22Rv1 (cell line): ENCODE data around the gene BHMT.
"Not testable (repeated sequence)": the region's sequence is repeated elsewhere in the genome, so short reads cannot be mapped to it uniquely, and the experiment has no call there.

Source experiments
- H3K27ac ChIP-seq: fragments of 450-650 bp; 2 replicates; pipeline ENCODE4 v1.5.1; 2017
- CTCF ChIP-seq: fragments of 450-650 bp; IDR thresholded peaks from 2 replicates; pipeline ENCODE4 v1.5.1; 2017; ENCODE audit warnings: mild to moderate bottlenecking
- ZFX ChIP-seq: fragments of 450-650 bp; IDR thresholded peaks from 2 replicates; pipeline ENCODE4 v1.6.1; 2017; ENCODE audit warnings: antibody characterized with exemption, borderline replicate concordance

The BHMT gene

GRCh38 chr5:79168031-79168430, 56.4 kb downstream of the BHMT start:
- H3K27ac ChIP-seq: no peak overlapping the region

GRCh38 chr5:79170661-79171060, 59.1 kb downstream of the BHMT start:
- TF ChIP-seq ZFX (no peak), CTCF (no peak)
- H3K27ac ChIP-seq: no peak overlapping the region

More at GRCh38 chr5:79168031-79168430, 56.4 kb downstream of the BHMT start:
- TF ChIP-seq CTCF: no peak
- no peak for TF ChIP-seq ZFX

- H3K27ac ChIP-seq: peak overlapping the region; percentile 89
- TF ChIP-seq CTCF (no peak), ZFX (no peak)
Observed at GRCh38 chr5:79171635-79172245, 60.1 kb downstream of the BHMT start.

- peak overlapping the region; percentile 89 for H3K27ac ChIP-seq
- no peak for TF ChIP-seq ZFX
- no peak for TF ChIP-seq CTCF
Observed at GRCh38 chr5:79172269-79172668, 60.7 kb downstream of the BHMT start.

GRCh38 chr5:79173626-79174025, 62.0 kb downstream of the BHMT start:
- peak overlapping the region; percentile 89 for H3K27ac ChIP-seq
- TF ChIP-seq ZFX: no peak

- H3K27ac ChIP-seq: not testable (repeated sequence)
Observed at GRCh38 chr5:79180449-79180848, 68.8 kb downstream of the BHMT start.

GRCh38 chr5:79181419-79182022, 69.9 kb downstream of the BHMT start:
- H3K27ac ChIP-seq: peak overlapping the region; percentile 60
- TF ChIP-seq CTCF (no peak), ZFX (no peak)
